GOT3 (cell line): ENCODE measurements around the gene GRID1.

ENCODE experiments used
- DNase-seq: peaks from one replicate; lab custom pipeline; 2025; ENCODE audit warnings: mixed read lengths; lab: John Stamatoyannopoulos, UW

Gene GRID1

GRCh38 chr10:86266446-86267242, 100.0 kb downstream of the GRID1 start:
- DNase-seq: no peak

GRCh38 chr10:86265895-86266259, 100.7 kb downstream of the GRID1 start:
- no peak for DNase-seq

GRCh38 chr10:86265236-86265894, 101.2 kb downstream of the GRID1 start:
- no peak for DNase-seq

GRCh38 chr10:86264481-86265231, 101.9 kb downstream of the GRID1 start:
- no peak for DNase-seq

GRCh38 chr10:86263907-86264306, 102.7 kb downstream of the GRID1 start:
- no peak for DNase-seq

- no peak for DNase-seq
Measured at GRCh38 chr10:86263209-86263608, 103.4 kb downstream of the GRID1 start.

- DNase-seq: no peak
Measured at GRCh38 chr10:86262688-86263181, 103.9 kb downstream of the GRID1 start.

GRCh38 chr10:86261941-86262687, 104.5 kb downstream of the GRID1 start:
- no peak for DNase-seq

GRCh38 chr10:86261470-86261869, 105.1 kb downstream of the GRID1 start:
- no peak for DNase-seq

GRCh38 chr10:86260564-86260963, 106.0 kb downstream of the GRID1 start:
- DNase-seq: no peak

- DNase-seq: no peak
Measured at GRCh38 chr10:86259901-86260562, 106.6 kb downstream of the GRID1 start.

GRCh38 chr10:86258941-86259340, 107.7 kb downstream of the GRID1 start:
- no peak for DNase-seq

GRCh38 chr10:86258499-86258898, 108.1 kb downstream of the GRID1 start:
- DNase-seq: no peak

- no peak for DNase-seq
Measured at GRCh38 chr10:86257683-86258082, 108.9 kb downstream of the GRID1 start.

- DNase-seq: no peak
Measured at GRCh38 chr10:86256690-86257315, 109.8 kb downstream of the GRID1 start.

GRCh38 chr10:86255405-86256251, 111.0 kb downstream of the GRID1 start:
- no peak for DNase-seq

GRCh38 chr10:86254526-86255174, 111.9 kb downstream of the GRID1 start:
- no peak for DNase-seq

- DNase-seq: no peak
Measured at GRCh38 chr10:86254081-86254480, 112.5 kb downstream of the GRID1 start.
